MCF 10A (cell line): ENCODE measurements around the gene A2M. TPM values are rescaled to one million over a fixed set of nuclear protein-coding genes. Genes with fewer than 3 reads are reported as not detected.

Experiments used
- BruUV-seq: library from RNA; stranded (reverse); fragments of 400-500 nt; replicated peaks from 2 replicates; lab custom pipeline; 2021; lab: Mats Ljungman, UMichigan
- CTCF ChIA-PET: fragments of 300-600 bp; sonication (Branson Sonifier 250); formaldehyde crosslinking; extraction: SDS; loops from one replicate; lab custom pipeline; 2021; ENCODE audit warnings: antibody characterized with exemption, inconsistent platforms; lab: Yijun Ruan, JAX
- POLR2A ChIA-PET: fragments of 300-600, 350-650 bp; sonication (Branson Sonifier 250); formaldehyde crosslinking; extraction: SDS; loops from one replicate; lab custom pipeline; 2020; ENCODE audit warnings: antibody characterized with exemption, inconsistent platforms; lab: Yijun Ruan, JAX
- DNase-seq: peaks from one replicate; pipeline ENCODE4 v3.0.0-alpha.2; 2018; ENCODE audit not compliant: unreplicated experiment
- H3K27ac Mint-ChIP-seq: one replicate; pipeline ENCODE4 v1.8.0; 2022; ENCODE audit warnings: mild to moderate bottlenecking, low read depth, mixed read lengths; ENCODE audit not compliant: unreplicated experiment
- H3K27me3 Mint-ChIP-seq: one replicate; pipeline ENCODE4 v1.8.0; 2022; ENCODE audit warnings: mixed read lengths; ENCODE audit not compliant: insufficient read depth, unreplicated experiment
- H3K36me3 Mint-ChIP-seq: one replicate; pipeline ENCODE4 v1.8.0; 2022; ENCODE audit warnings: mild to moderate bottlenecking, moderate library complexity, mixed read lengths; ENCODE audit not compliant: insufficient read depth, unreplicated experiment
- H3K4me1 Mint-ChIP-seq: one replicate; pipeline ENCODE4 v1.8.0; 2022; ENCODE audit warnings: mixed read lengths; ENCODE audit not compliant: insufficient read depth, unreplicated experiment
- H3K4me3 Mint-ChIP-seq: one replicate; pipeline ENCODE4 v1.8.0; 2022; ENCODE audit warnings: mild to moderate bottlenecking, moderate library complexity, mixed read lengths; ENCODE audit not compliant: unreplicated experiment
- H3K9me3 Mint-ChIP-seq: one replicate; pipeline ENCODE4 v1.8.0; 2022; ENCODE audit warnings: mixed read lengths; ENCODE audit not compliant: unreplicated experiment
- CTCF ChIP-seq: fragments of 200-600 bp; IDR thresholded peaks from one replicate; pipeline ENCODE4 v1.8.0; 2022; ENCODE audit warnings: antibody characterized with exemption, mild to moderate bottlenecking; ENCODE audit not compliant: unreplicated experiment
- intact Hi-C: fragments of 100-400 bp; cut with micrococcal nuclease; formaldehyde crosslinking; loops from 2 replicates; pipeline ENCODE4 v1.14.1; 2022
- total RNA-seq: library from RNA; stranded (reverse); gene quantifications from 2 replicates; pipeline ENCODE4 v1.2.3, GENCODE V29; 2022

Gene A2M
- total RNA-seq, 1 experiment from 2014 or later: not detected

DNA sequence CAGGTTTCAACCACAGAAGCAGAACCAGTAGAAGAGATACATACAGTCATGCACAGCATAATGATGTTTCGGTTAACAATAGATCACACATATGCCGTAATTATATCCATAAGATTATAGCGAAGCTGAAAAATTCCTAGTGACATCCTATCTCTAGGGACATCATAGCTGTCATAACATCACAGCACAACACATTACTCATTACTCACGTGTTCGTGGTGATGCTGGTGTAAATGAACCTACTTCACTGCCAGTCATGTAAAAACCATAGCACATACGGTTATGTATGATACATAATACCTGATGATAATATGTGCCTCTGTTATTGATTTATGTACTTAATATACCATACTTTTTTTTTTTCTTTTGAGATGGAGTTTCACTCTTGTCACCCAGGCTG, 81.6 kb downstream of the A2M start:
- Mint-ChIP-seq H3K9me3 (no peaks in the 10 kb centered on the region), H3K4me3 (no peak overlapping the region), H3K36me3 (no peaks in the 10 kb centered on the region), H3K4me1 (no peaks in the 10 kb centered on the region), H3K27me3 (no peaks in the 10 kb centered on the region), H3K27ac (no peak overlapping the region)
- no TSS peak for BruUV-seq
- TF ChIP-seq CTCF: no peak
- intact Hi-C loops: no loop called here
- CTCF ChIA-PET: interaction anchor here (0.7 to 1.4 kb wide), 7 partner anchors 13 to 358 kb away, joined by 3 to 7 read pairs (median 3); no protein-coding TSS in a partner anchor
- no peak for DNase-seq
- POLR2A ChIA-PET: no interaction called here

DNA sequence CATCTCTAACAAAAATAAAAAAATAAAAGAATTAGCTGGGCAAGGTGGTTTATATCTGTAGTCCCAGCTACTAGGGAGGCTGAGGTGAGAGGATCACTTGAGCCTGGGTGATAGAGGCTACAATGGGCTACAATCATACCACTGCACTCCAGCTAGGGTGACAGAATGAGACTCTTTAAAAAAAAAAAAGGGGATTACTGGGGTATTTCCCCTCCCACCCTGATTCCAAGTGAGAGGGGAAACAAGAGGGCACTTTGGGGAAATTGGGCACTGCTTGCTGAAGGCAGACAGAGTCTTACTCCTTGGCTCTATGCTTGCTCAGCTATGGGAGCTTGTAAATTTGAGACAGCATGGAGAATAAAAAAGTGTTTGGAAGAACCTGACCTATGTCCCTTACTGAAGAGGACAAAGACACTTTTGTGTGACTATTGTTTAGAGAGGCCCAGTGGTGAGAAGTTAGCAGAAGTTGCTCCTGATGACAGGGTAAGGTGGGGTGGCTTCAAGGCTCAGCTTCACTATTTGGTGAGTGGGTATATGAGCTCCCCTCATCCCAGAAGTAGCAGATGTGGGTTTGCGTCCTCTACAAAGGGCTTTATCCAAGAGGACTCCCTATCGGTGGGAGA, 82.3 kb downstream of the A2M start:
- no TSS peak for BruUV-seq
- CTCF ChIA-PET: interaction anchor here (0.5 to 2.6 kb wide), 6 partner anchors 16 to 358 kb away, joined by 3 to 10 read pairs (median 4); no protein-coding TSS in a partner anchor
- POLR2A ChIA-PET: no interaction called here

GRCh38 chr12:9032202-9032964, 83.3 kb downstream of the A2M start:
- no peaks in the 10 kb centered on the region for H3K9me3 Mint-ChIP-seq
- no peak for DNase-seq
- CTCF ChIA-PET: interaction anchor here (0.5 to 2.6 kb wide), 9 partner anchors 9 to 958 kb away, joined by 3 to 9 read pairs (median 3); partner anchors contain the start of gene M6PR
- H3K27me3 Mint-ChIP-seq: no peaks in the 10 kb centered on the region
- no peaks in the 10 kb centered on the region for H3K36me3 Mint-ChIP-seq
- H3K27ac Mint-ChIP-seq: no peak overlapping the region
- H3K4me3 Mint-ChIP-seq: no peak overlapping the region
- intact Hi-C loops: no loop called here
- H3K4me1 Mint-ChIP-seq: no peaks in the 10 kb centered on the region
- POLR2A ChIA-PET: no interaction called here
- BruUV-seq: no TSS peak
- TF ChIP-seq CTCF: no peak

More for the DNA sequence above, 82.3 kb downstream of the A2M start:
- Mint-ChIP-seq H3K27me3 (no peaks in the 10 kb centered on the region), H3K4me3 (no peak overlapping the region), H3K9me3 (no peaks in the 10 kb centered on the region), H3K36me3 (no peaks in the 10 kb centered on the region), H3K4me1 (no peaks in the 10 kb centered on the region), H3K27ac (no peak overlapping the region)
- DNase-seq: no peak
- no peak for TF ChIP-seq CTCF
- intact Hi-C loops: no loop called here

DNA sequence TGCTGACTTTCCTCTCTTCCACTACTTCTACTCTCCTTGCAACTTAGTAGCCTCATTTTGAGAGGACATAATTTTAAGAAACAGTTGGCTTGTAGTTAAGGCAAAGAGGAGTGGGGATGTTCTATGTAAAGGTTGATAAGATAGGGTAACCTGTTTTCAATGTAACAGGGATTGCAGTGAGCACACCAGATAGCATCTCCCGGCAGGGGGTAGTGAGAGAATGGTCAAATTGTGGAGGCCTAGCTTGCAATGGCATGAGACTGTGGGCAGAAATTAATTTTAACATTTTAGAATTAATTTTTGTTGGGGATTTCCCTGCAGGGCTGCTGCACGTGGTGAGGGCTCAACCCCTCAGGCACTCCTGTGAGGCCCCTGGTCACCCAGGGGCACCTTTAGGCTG, 84.9 kb downstream of the A2M start:
- TF ChIP-seq CTCF: no peak
- intact Hi-C loops: no loop called here
- no peaks in the 10 kb centered on the region for H3K9me3 Mint-ChIP-seq
- no peak for DNase-seq
- no TSS peak for BruUV-seq
- no peaks in the 10 kb centered on the region for H3K36me3 Mint-ChIP-seq
- no peaks in the 10 kb centered on the region for H3K4me1 Mint-ChIP-seq
- H3K27ac Mint-ChIP-seq: no peak overlapping the region
- ChIA-PET CTCF (interaction anchor here (0.7 to 2.6 kb wide), 5 partner anchors 19 to 374 kb away, joined by 3 to 9 read pairs (median 4); no protein-coding TSS in a partner anchor), POLR2A (no interaction called here)
- H3K27me3 Mint-ChIP-seq: no peaks in the 10 kb centered on the region
- H3K4me3 Mint-ChIP-seq: no peak overlapping the region
